Gastrocnemius medialis (tissue), 4 donors: Measurements from ENCODE around the gene WNT7B. TPM values are rescaled to one million over a fixed set of nuclear protein-coding genes. Genes with fewer than 3 reads are reported as not detected.

Experiments
- ATAC-seq, 2 donors: fragments of 150-250 bp; one replicate each; pipeline ENCODE4 v1.9.1; 2016
- DNase-seq, 2 donors: peaks; one replicate each; pipeline ENCODE4 v3.0.0-alpha.2; 2019
- H3K27ac ChIP-seq, 4 donors: fragments of 200-600 bp; sonication (generic); 1 replicate in 1 of 4; 2 replicates in 3 of 4; pipeline ENCODE4 v1.5.1; 2016 to 2018; ENCODE audit warnings: mild to moderate bottlenecking in 2 of 4, moderate library complexity in 1 of 4
- H3K27me3 ChIP-seq, 3 donors: fragments of 200-600 bp; sonication (generic) in 2 of 3; 1 replicate in 1 of 3; 2 replicates in 2 of 3; pipeline versions ENCODE4 v1.5.1 to v1.6.0; 2016 to 2019; ENCODE audit warnings: mild to moderate bottlenecking in 1 of 3, moderate library complexity in 1 of 3
- H3K36me3 ChIP-seq, 2 donors: fragments of 200-600 bp; sonication (generic) in 1 of 2; one replicate each; pipeline ENCODE4 v1.5.1; 2017 to 2018
- H3K4me1 ChIP-seq, 2 donors: fragments of 200-600 bp; sonication (generic) in 1 of 2; one replicate each; pipeline ENCODE4 v1.5.1; 2016 to 2017; ENCODE audit warnings: mild to moderate bottlenecking in 2 of 2
- H3K4me3 ChIP-seq, 4 donors: fragments of 200-600 bp; sonication (generic) in 3 of 4; 1 replicate in 1 of 4; 2 replicates in 3 of 4; pipeline ENCODE4 v1.5.1; 2016 to 2019; ENCODE audit warnings: mild to moderate bottlenecking in 2 of 4
- H3K9me3 ChIP-seq, 3 donors: fragments of 200-600 bp; sonication (generic) in 2 of 3; 1 replicate in 1 of 3; 2 replicates in 2 of 3; pipeline ENCODE4 v1.5.1; 2016 to 2019
- CTCF ChIP-seq, 5 experiments: fragments of 450-650 bp in 3 of 5; fragments of 200-600 bp in 2 of 5; sonication (generic) in 2 of 5; IDR thresholded peaks in 4 of 5; conservative IDR thresholded peaks in 1 of 5; 1 replicate in 4 of 5; 2 replicates in 1 of 5; pipeline ENCODE4 v1.5.1; 2016 to 2019; ENCODE audit warnings: antibody characterized with exemption in 5 of 5, mild to moderate bottlenecking in 3 of 5, moderate library complexity in 3 of 5
- POLR2A ChIP-seq, 2 donors: fragments of 450-650 bp; IDR thresholded peaks; one replicate each; pipeline ENCODE4 v1.6.1; 2017; ENCODE audit warnings: antibody characterized with exemption in 2 of 2, mild to moderate bottlenecking in 2 of 2, moderate library complexity in 2 of 2
- in situ Hi-C, 4 donors: fragments of 200-750 bp; cut with MboI; loops; one replicate each; pipeline versions ENCODE4 v1.15.0 to v1.8.0; 2017; ENCODE audit warnings: low sequenced_read_pairs in 4 of 4
- intact Hi-C: fragments of 100-400 bp; cut with DNase I; formaldehyde crosslinking; loops from one replicate; pipeline ENCODE4 v1.15.1; 2023; ENCODE audit warnings: low total_unique reads
- total RNA-seq, 4 donors: library from RNA; depleted of rRNA; stranded (reverse); fragments of >200 nt; gene quantifications; one replicate each; pipeline versions ENCODE4 v1.1.0 to v1.2.3, GENCODE V29; 2016

The WNT7B gene
- total RNA-seq, 4 donors from 2014 or later = not detected

- Histone ChIP-seq H3K36me3 (no peaks in the 10 kb centered on the region), H3K4me3 (no peak overlapping the region), H3K27ac (no peak overlapping the region), H3K27me3 (peaks cover 0 to 6% (median 3%) of the 10 kb centered on the region in 3 donors), H3K4me1 (no peaks in the 10 kb centered on the region), H3K9me3 (no peaks in the 10 kb centered on the region)
- intact Hi-C loops = no loop called here
- ATAC-seq = no peak
- in situ Hi-C loops = no loop called here
- no peak for DNase-seq
- TF ChIP-seq POLR2A (IDR thresholded peaks at IDR 0.05) = no peak
- TF ChIP-seq CTCF (IDR thresholded peaks at IDR 0.05 in 4 of 5, conservative IDR thresholded peaks at IDR 0.05 in 1 of 5) = no peak
Observed at GRCh38 chr22:45959719-45960476, 17.1 kb downstream of the WNT7B start.

GRCh38 chr22:45958971-45959370, 18.0 kb downstream of the WNT7B start:
- ATAC-seq (no peak), DNase-seq (no peak)
- peaks cover 9 to 16% (median 11%) of the 10 kb centered on the region in 3 donors for H3K27me3 ChIP-seq
- no peaks in the 10 kb centered on the region for H3K9me3 ChIP-seq
- no peaks in the 10 kb centered on the region for H3K36me3 ChIP-seq
- TF ChIP-seq POLR2A (IDR thresholded peaks at IDR 0.05) (no peak), CTCF (IDR thresholded peaks at IDR 0.05 in 4 of 5, conservative IDR thresholded peaks at IDR 0.05 in 1 of 5) (no peak)
- intact Hi-C loops = no loop called here
- no peak overlapping the region for H3K4me3 ChIP-seq
- in situ Hi-C loops = no loop called here
- H3K27ac ChIP-seq = no peak overlapping the region
- no peaks in the 10 kb centered on the region for H3K4me1 ChIP-seq

- in situ Hi-C loops = no loop called here
Observed at GRCh38 chr22:45957826-45958225, 19.1 kb downstream of the WNT7B start.

GRCh38 chr22:45953178-45953577, 23.8 kb downstream of the WNT7B start:
- DNase-seq (no peak), ATAC-seq (no peak)
- Histone ChIP-seq H3K36me3 (no peaks in the 10 kb centered on the region), H3K4me1 (peaks cover 0 to 15% of the 10 kb centered on the region in 2 donors), H3K27ac (no peak overlapping the region), H3K9me3 (no peaks in the 10 kb centered on the region), H3K27me3 (peaks cover 21 to 48% (median 40%) of the 10 kb centered on the region in 3 donors), H3K4me3 (no peak overlapping the region)
- in situ Hi-C loops = no loop called here
- intact Hi-C loops = no loop called here
- TF ChIP-seq POLR2A (IDR thresholded peaks at IDR 0.05) = no peak
- TF ChIP-seq CTCF (IDR thresholded peaks at IDR 0.05 in 4 of 5, conservative IDR thresholded peaks at IDR 0.05 in 1 of 5) = no peak

More at GRCh38 chr22:45957826-45958225, 19.1 kb downstream of the WNT7B start:
- Histone ChIP-seq H3K36me3 (no peaks in the 10 kb centered on the region), H3K27me3 (peaks cover 15 to 26% (median 21%) of the 10 kb centered on the region in 3 donors), H3K4me3 (no peak overlapping the region), H3K9me3 (no peaks in the 10 kb centered on the region), H3K4me1 (peaks cover 0 to 4% of the 10 kb centered on the region in 2 donors), H3K27ac (no peak overlapping the region)
- DNase-seq (no peak), ATAC-seq (no peak)
- TF ChIP-seq POLR2A (IDR thresholded peaks at IDR 0.05) = no peak
- no peak for TF ChIP-seq CTCF (IDR thresholded peaks at IDR 0.05 in 4 of 5, conservative IDR thresholded peaks at IDR 0.05 in 1 of 5)
- intact Hi-C loops = no loop called here
